NB4 (cell line): ENCODE results near the gene UPB1.

ENCODE experiments used
- CTCF ChIP-seq: IDR thresholded peaks from one replicate; pipeline ENCODE4 v1.5.1; 2012; ENCODE audit warnings: low read depth, low read length
- MYC ChIP-seq: IDR thresholded peaks from 2 replicates; pipeline ENCODE4 v1.6.1; 2011; ENCODE audit warnings: low read depth, low read length

DNA sequence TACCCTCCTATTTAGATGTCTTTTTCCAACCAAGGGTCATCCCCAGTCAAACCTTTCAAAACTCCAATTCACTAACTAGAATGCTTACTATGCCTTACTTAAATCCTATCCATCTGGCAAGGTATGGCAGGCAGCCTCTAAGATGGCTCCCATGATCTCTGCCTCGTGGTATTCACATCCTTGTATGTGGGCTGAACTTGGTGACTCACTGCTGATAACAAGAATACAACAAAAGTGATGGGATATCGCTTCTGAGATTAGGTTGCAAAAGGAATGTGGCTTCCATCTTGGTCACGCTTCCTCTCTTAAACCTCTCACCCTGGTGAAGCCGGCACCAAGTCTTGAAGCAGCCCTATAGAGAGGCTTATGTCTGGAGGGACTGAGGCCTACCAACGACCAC lies 29.6 kb upstream of the UPB1 start:
- no peak for TF ChIP-seq CTCF
- TF ChIP-seq MYC = no peak
